Stomach smooth muscle (tissue), 2 donors: ENCODE results near the gene RPA4.

Experiments used
- H3K27ac ChIP-seq: one replicate; pipeline ENCODE4 v1.7.0; 2013; ENCODE audit warnings: mild to moderate bottlenecking, low read length, inconsistent platforms
- H3K27me3 ChIP-seq, 2 donors: one replicate each; pipeline ENCODE4 v1.7.0; 2013; ENCODE audit warnings: low read length in 2 of 2; ENCODE audit not compliant: insufficient read depth in 2 of 2, control insufficient read depth in 1 of 2
- H3K36me3 ChIP-seq, 2 donors: one replicate each; pipeline ENCODE4 v1.7.0; 2013; ENCODE audit warnings: low read length in 2 of 2; ENCODE audit not compliant: control insufficient read depth in 2 of 2, insufficient read depth in 2 of 2
- H3K4me1 ChIP-seq: one replicate; pipeline ENCODE4 v1.7.0; 2013; ENCODE audit warnings: low read length; ENCODE audit not compliant: control insufficient read depth, insufficient read depth
- H3K4me3 ChIP-seq, 2 donors: one replicate each; pipeline ENCODE4 v1.7.0; 2013; ENCODE audit warnings: low read length in 2 of 2
- H3K9ac ChIP-seq, 2 donors: one replicate each; pipeline ENCODE4 v1.7.0; 2013; ENCODE audit warnings: low read length in 2 of 2, mild to moderate bottlenecking in 1 of 2
- H3K9me3 ChIP-seq, 2 donors: one replicate each; pipeline ENCODE4 v1.7.0; 2013; ENCODE audit warnings: low read length in 2 of 2; ENCODE audit not compliant: control insufficient read depth in 2 of 2
- donor health status: healthy.
- donor health status: Pancreatic carcinoma.

RPA4 gene

DNA sequence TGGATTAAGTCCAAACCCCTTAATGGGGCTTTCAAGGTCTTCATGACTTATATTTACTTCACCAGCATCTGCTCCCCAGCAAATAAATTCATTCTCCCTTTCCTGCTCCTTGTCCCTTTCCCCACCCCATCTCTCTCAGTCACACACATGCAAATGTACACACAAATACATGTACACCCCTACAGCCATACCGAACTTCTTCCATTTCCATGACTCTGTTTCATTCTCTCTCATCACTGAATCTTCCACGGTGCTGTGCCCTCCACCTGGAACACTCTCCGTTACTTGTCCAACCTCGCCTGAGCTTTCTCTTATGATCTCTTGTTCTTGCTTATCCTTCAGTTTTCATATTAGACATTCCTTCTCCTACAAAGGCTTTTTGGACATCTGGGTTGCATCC lies 22.0 kb upstream of the RPA4 start:
- Histone ChIP-seq H3K27ac (no peak overlapping the region), H3K4me1 (no peaks in the 10 kb centered on the region), H3K27me3 (no peaks in the 10 kb centered on the region), H3K36me3 (no peaks in the 10 kb centered on the region), H3K4me3 (no peak overlapping the region), H3K9ac (no peak overlapping the region), H3K9me3 (no peaks in the 10 kb centered on the region)

DNA sequence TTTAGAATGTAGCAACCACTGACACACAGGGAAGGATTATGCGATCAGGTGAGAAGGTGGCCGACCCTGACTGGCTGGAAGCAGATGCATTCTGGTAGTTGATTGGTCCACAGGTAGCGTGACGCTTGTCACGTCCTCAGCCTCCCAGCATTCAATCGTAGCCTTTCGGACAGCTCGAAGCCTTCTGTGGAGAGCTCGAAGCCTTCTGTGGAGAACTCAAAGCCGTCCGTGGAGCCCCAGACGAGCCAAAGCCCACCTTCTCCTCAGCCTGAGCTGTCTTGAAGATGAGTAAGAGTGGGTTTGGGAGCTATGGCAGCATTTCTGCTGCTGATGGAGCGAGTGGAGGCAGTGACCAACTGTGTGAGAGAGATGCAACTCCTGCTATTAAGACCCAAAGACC lies 319 bp downstream of the RPA4 start:
- no peaks in the 10 kb centered on the region for H3K27me3 ChIP-seq
- no peak overlapping the region for H3K27ac ChIP-seq
- peaks cover 0 to 3% of the 10 kb centered on the region in 2 donors for H3K36me3 ChIP-seq
- no peaks in the 10 kb centered on the region for H3K4me1 ChIP-seq
- H3K9me3 ChIP-seq: no peaks in the 10 kb centered on the region
- no peak overlapping the region for H3K9ac ChIP-seq
- no peak overlapping the region for H3K4me3 ChIP-seq

DNA sequence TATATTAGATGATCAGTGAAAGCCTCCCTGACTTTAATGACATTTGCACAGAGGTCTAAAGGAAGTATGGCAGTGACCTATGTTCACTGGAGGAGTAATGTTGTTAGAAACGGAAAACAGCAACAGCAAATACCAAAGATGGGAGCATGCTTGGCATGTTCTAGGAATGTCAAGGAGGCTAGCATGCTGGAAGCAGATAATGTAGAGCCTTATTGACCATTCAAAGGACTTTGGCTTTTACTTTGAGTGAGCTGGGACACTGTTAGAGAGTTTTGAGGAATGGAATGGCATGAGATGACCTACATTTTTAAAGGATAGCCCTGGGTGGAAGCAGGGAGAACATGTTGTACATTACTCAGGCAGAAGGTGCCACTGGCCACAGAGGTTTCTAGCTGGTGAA lies 6.0 kb downstream of the RPA4 start:
- H3K4me1 ChIP-seq: no peaks in the 10 kb centered on the region
- H3K27me3 ChIP-seq: no peaks in the 10 kb centered on the region
- H3K9me3 ChIP-seq: no peaks in the 10 kb centered on the region
- no peak overlapping the region for H3K9ac ChIP-seq
- no peak overlapping the region for H3K27ac ChIP-seq
- H3K36me3 ChIP-seq: peaks cover 0 to 1% of the 10 kb centered on the region in 2 donors
- no peak overlapping the region for H3K4me3 ChIP-seq

DNA sequence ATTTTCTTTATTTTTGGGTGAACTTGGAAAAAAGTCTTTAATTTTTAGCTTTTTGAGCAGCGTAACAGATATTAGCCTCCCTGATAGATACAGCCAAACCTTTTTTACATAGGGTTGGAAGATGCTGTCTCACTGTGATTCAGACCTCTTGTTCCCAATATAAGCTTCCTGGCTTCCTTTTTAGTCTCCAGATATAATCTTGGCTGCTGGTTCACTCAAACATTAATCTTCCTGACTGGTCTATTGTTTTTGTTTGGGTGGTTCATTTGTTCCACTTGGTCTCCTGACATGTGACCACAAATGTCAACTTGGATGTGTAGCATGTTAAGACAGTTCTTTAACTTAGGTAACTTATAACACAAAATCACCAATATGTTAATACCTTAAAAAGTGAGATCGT lies 23.0 kb downstream of the RPA4 start:
- no peak overlapping the region for H3K27ac ChIP-seq

DNA sequence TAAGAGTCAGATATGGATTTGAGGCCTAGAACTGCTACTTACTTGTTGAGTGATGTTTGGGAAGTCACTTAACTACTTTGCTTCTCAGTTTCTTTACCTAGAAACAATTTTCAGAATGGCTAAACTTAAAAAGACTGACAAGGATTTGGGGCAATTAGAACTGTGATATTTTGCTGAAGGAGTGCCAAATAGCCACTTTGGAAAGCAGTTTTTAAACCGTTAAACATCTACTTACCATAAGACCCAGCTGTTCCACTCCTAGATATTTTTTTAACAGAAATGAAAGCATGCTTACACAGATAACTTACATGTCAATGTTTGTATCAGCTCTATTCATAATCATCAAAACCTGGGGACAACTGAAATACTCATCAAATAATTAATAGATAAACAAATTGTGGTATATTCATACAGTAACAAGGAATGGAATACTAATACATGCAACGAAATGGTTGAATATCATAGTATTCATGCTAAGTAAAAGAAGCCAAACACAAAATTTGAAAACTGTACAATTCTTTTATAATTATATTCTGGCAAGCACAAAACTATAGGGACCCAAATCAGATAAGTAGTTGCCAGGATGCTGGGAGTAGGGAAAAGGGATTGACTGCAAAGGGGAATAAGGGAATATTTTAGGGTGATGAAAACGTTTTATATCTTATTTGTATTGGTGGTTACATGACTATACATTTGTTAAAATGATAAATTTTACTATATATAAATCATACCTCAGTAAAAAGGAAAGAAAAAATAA lies 24.0 kb downstream of the RPA4 start:
- Histone ChIP-seq H3K36me3 (no peaks in the 10 kb centered on the region), H3K9ac (no peak overlapping the region), H3K4me1 (no peaks in the 10 kb centered on the region), H3K27ac (no peak overlapping the region), H3K4me3 (no peak overlapping the region), H3K27me3 (no peaks in the 10 kb centered on the region), H3K9me3 (no peaks in the 10 kb centered on the region)

More for the DNA sequence above, 23.0 kb downstream of the RPA4 start:
- Histone ChIP-seq H3K36me3 (no peaks in the 10 kb centered on the region), H3K4me3 (no peak overlapping the region), H3K4me1 (no peaks in the 10 kb centered on the region), H3K9ac (no peak overlapping the region), H3K9me3 (no peaks in the 10 kb centered on the region), H3K27me3 (no peaks in the 10 kb centered on the region)

DNA sequence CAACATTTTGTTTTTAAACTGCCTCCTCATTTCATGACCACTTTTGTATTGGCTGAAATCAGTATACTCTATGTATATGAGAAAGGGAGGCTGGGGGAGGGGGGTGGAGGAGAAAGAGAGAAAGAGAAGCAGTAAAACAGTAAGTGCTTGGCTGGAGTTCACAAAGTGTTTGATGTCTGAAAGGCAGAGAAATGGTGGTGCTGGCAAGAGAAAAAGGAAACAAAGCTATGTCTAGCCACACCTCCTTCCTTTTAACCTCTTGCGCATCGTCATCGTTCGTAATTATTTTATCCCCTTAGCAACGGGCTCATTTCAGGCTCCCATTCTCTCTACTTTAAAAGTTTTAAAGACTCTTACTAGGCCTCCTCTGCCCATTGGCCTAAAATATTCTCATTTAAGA lies 25.6 kb downstream of the RPA4 start:
- Histone ChIP-seq H3K27ac (no peak overlapping the region), H3K27me3 (no peaks in the 10 kb centered on the region), H3K4me1 (no peaks in the 10 kb centered on the region), H3K9me3 (no peaks in the 10 kb centered on the region), H3K9ac (no peak overlapping the region), H3K36me3 (no peaks in the 10 kb centered on the region), H3K4me3 (no peak overlapping the region)

DNA sequence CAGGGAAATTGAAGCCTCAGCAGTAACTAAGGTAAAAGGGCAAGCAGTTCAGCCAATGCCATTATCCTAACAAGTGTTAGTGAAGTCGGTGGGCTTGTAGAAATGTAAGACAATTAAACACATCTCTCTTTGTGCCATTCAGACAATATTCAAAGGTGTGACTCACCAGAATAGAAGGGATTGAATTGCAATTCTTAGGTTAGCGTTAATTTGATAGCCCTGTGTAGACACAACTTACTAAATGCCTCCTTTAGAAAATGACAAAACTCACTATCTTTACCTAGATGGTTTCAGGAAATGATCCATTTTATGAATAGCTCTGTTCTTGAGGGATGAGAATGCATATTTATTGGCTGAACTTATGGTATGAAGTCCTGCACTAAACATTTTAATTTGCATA lies 35.2 kb downstream of the RPA4 start:
- Histone ChIP-seq H3K9me3 (no peaks in the 10 kb centered on the region), H3K36me3 (no peaks in the 10 kb centered on the region), H3K27ac (no peak overlapping the region), H3K27me3 (no peaks in the 10 kb centered on the region), H3K4me3 (no peak overlapping the region), H3K4me1 (no peaks in the 10 kb centered on the region), H3K9ac (no peak overlapping the region)

DNA sequence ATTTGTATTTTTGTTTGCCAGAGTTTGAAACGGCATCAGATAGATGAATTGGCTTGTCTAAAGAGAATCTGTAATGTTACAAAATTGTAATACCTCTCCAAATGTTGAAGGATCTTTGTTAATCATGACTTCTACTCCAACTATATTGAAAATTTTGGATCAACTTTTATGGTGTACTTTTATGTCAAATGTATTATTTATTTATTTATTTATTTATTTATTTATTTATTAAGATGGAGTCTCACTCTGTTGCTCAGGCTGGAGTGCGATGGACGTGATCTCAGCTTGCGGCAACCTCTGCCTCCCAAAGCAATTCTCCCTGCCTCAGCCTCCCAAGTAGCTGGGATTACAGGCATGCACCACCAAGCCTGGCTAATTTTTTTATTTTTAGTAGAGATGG lies 36.0 kb downstream of the RPA4 start:
- no peaks in the 10 kb centered on the region for H3K36me3 ChIP-seq
- no peak overlapping the region for H3K27ac ChIP-seq
- no peak overlapping the region for H3K9ac ChIP-seq
- no peaks in the 10 kb centered on the region for H3K9me3 ChIP-seq
- H3K4me1 ChIP-seq: no peaks in the 10 kb centered on the region
- H3K4me3 ChIP-seq: no peak overlapping the region
- H3K27me3 ChIP-seq: no peaks in the 10 kb centered on the region

DNA sequence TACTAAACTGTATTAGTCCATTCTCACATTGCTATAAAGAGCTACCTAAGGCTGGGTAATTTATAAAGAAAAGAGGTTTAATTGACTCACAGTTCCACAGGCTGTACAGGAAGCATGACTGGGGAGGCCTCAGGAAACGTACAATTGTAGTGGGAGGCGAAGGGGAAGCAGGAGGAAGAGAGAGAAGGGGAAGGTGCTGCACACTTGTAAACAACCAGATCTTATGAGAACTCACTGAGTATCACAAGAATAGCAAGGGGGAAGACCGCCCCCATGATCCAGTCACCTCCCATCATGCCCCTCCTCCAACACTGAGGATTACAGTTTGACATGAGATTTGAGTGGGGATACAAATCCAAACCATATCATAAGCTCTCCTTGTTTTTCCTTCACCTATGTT lies 40.9 kb downstream of the RPA4 start:
- H3K9ac ChIP-seq: no peak overlapping the region
- H3K36me3 ChIP-seq: no peaks in the 10 kb centered on the region
- no peaks in the 10 kb centered on the region for H3K4me1 ChIP-seq
- H3K27me3 ChIP-seq: no peaks in the 10 kb centered on the region
- no peaks in the 10 kb centered on the region for H3K9me3 ChIP-seq
- H3K27ac ChIP-seq: no peak overlapping the region
- H3K4me3 ChIP-seq: no peak overlapping the region

DNA sequence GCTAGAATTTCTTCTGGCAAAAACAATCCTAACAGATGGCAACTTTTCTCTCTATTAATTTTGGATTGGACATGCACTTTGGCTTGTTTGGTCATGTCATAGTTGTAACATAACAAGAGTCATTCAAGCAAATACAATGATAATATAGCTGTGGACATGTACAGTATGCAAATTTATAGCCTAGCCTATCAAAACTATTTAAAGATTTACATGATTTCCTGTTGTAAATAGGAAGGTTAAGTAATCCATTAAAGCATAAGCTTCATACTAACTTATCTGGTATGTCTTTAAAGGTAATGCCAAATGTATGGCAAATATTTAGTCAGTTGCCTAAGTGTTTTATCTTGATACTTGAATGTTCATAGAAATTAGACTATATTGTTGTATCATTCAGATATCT lies 45.3 kb downstream of the RPA4 start:
- Histone ChIP-seq H3K27ac (no peak overlapping the region), H3K4me1 (no peaks in the 10 kb centered on the region), H3K4me3 (no peak overlapping the region), H3K9ac (no peak overlapping the region), H3K9me3 (no peaks in the 10 kb centered on the region), H3K36me3 (no peaks in the 10 kb centered on the region), H3K27me3 (no peaks in the 10 kb centered on the region)
